H1 (cell line): ENCODE results near the gene NAA16. TPM values are rescaled to one million over a fixed set of nuclear protein-coding genes. Genes with fewer than 3 reads are reported as not detected.

Source experiments
- EP300 ChIP-seq, 2 experiments: IDR thresholded peaks; 1 replicate in 1 of 2; 2 replicates in 1 of 2; pipeline ENCODE4 v1.6.1; 2011 to 2012; ENCODE audit warnings: low read depth in 2 of 2, low read length in 2 of 2, mild to moderate bottlenecking in 2 of 2, borderline replicate concordance in 1 of 2, inconsistent platforms in 1 of 2, moderate library complexity in 1 of 2
- polyA plus RNA-seq, 7 experiments: library from polyadenylated mRNA; depleted of rRNA in 3 of 7; stranded (reverse) in 5 of 7; unstranded in 2 of 7; fragments of >200 nt in 5 of 7; fragments of 200-250 nt in 2 of 7; gene quantifications; 1 replicate in 5 of 7; 2 replicates in 1 of 7; 4 replicates in 1 of 7; pipeline versions ENCODE4 v1.2.1 to v1.2.3, GENCODE V29; 2011 to 2013; ENCODE audit warnings: missing spikeins in 2 of 7, mixed read lengths in 2 of 7
- total RNA-seq: library from RNA; stranded (reverse); fragmentation: NEBNext Ultra II Directional; extraction: Animal tissue kit (Norgen Biotek cat#: 25700); gene quantifications from 2 replicates; pipeline ENCODE4 v1.2.1, GENCODE V29; 2021
- TF ChIP-seq, protein P1 (sequence below): fragments of 300-600 bp; sonication (generic); IDR thresholded peaks from 2 replicates; pipeline ENCODE4 v1.7.1; 2012; ENCODE audit warnings: low read length, moderate library complexity, mild to moderate bottlenecking, inconsistent platforms; ENCODE audit not compliant: insufficient replicate concordance

The NAA16 gene
- total and polyA plus RNA-seq, 2 of the 8 experiments (the other 6 are each of a cell fraction or from before 2014, with no cell fraction given): 11.4 to 40.0 TPM

GRCh38 chr13:41356786-41357185 is 45.7 kb downstream of the NAA16 start (continued):
- TF ChIP-seq, protein P1, sequence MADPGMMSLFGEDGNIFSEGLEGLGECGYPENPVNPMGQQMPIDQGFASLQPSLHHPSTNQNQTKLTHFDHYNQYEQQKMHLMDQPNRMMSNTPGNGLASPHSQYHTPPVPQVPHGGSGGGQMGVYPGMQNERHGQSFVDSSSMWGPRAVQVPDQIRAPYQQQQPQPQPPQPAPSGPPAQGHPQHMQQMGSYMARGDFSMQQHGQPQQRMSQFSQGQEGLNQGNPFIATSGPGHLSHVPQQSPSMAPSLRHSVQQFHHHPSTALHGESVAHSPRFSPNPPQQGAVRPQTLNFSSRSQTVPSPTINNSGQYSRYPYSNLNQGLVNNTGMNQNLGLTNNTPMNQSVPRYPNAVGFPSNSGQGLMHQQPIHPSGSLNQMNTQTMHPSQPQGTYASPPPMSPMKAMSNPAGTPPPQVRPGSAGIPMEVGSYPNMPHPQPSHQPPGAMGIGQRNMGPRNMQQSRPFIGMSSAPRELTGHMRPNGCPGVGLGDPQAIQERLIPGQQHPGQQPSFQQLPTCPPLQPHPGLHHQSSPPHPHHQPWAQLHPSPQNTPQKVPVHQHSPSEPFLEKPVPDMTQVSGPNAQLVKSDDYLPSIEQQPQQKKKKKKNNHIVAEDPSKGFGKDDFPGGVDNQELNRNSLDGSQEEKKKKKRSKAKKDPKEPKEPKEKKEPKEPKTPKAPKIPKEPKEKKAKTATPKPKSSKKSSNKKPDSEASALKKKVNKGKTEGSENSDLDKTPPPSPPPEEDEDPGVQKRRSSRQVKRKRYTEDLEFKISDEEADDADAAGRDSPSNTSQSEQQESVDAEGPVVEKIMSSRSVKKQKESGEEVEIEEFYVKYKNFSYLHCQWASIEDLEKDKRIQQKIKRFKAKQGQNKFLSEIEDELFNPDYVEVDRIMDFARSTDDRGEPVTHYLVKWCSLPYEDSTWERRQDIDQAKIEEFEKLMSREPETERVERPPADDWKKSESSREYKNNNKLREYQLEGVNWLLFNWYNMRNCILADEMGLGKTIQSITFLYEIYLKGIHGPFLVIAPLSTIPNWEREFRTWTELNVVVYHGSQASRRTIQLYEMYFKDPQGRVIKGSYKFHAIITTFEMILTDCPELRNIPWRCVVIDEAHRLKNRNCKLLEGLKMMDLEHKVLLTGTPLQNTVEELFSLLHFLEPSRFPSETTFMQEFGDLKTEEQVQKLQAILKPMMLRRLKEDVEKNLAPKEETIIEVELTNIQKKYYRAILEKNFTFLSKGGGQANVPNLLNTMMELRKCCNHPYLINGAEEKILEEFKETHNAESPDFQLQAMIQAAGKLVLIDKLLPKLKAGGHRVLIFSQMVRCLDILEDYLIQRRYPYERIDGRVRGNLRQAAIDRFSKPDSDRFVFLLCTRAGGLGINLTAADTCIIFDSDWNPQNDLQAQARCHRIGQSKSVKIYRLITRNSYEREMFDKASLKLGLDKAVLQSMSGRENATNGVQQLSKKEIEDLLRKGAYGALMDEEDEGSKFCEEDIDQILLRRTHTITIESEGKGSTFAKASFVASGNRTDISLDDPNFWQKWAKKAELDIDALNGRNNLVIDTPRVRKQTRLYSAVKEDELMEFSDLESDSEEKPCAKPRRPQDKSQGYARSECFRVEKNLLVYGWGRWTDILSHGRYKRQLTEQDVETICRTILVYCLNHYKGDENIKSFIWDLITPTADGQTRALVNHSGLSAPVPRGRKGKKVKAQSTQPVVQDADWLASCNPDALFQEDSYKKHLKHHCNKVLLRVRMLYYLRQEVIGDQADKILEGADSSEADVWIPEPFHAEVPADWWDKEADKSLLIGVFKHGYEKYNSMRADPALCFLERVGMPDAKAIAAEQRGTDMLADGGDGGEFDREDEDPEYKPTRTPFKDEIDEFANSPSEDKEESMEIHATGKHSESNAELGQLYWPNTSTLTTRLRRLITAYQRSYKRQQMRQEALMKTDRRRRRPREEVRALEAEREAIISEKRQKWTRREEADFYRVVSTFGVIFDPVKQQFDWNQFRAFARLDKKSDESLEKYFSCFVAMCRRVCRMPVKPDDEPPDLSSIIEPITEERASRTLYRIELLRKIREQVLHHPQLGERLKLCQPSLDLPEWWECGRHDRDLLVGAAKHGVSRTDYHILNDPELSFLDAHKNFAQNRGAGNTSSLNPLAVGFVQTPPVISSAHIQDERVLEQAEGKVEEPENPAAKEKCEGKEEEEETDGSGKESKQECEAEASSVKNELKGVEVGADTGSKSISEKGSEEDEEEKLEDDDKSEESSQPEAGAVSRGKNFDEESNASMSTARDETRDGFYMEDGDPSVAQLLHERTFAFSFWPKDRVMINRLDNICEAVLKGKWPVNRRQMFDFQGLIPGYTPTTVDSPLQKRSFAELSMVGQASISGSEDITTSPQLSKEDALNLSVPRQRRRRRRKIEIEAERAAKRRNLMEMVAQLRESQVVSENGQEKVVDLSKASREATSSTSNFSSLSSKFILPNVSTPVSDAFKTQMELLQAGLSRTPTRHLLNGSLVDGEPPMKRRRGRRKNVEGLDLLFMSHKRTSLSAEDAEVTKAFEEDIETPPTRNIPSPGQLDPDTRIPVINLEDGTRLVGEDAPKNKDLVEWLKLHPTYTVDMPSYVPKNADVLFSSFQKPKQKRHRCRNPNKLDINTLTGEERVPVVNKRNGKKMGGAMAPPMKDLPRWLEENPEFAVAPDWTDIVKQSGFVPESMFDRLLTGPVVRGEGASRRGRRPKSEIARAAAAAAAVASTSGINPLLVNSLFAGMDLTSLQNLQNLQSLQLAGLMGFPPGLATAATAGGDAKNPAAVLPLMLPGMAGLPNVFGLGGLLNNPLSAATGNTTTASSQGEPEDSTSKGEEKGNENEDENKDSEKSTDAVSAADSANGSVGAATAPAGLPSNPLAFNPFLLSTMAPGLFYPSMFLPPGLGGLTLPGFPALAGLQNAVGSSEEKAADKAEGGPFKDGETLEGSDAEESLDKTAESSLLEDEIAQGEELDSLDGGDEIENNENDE: no peak
- TF ChIP-seq EP300 (IDR thresholded peaks at IDR 0.05; ENCODE audit: borderline replicate concordance in 1 of 2, low read depth in 2 of 2, low read length in 2 of 2): no peak
